NCI-H1694 treated with DMSO at 0.1 percent for 48 hours (cell line): ENCODE measurements around the gene OR5A1.

ENCODE experiments used
- DNase-seq: peaks from one replicate; lab custom pipeline; 2025; lab: John Stamatoyannopoulos, UW

Gene OR5A1

DNA sequence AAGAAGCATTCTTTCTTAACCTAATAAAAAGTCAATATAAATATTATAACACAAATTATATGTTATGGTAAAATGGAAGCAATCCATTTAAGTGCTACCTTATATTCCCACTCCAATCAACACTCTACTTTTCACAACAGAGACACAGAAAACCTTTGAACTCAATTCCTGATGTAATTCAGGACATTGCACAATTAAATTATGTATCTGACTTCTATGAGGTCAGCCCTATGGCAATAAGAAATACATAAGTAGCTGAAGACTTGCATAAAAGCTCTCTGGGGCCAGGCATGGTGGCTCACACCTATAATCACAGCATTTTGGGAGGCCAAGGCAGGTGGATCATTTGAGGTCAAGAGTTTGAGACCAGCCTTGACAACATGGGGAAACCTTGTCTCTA, 43.6 kb downstream of the OR5A1 start:
- DNase-seq = no peak

DNA sequence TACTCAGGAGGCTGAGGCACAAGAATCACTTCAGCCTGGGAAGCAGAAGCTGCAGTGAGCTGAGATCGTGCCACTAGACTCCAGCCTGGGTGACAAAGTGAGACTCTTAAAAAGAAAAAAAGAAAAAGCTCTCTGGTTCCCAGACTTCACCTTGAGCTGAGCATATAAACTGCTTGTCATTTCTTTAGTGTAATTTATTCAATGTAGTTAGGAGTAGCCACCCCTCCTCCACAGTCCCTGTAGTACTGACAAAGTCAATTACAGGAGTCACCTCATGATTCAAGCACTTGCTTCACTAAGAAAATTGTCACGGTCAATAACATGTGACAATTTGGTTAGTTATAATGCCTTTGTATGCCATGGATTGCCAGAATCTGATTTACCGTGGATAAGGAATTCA, 44.1 kb downstream of the OR5A1 start:
- DNase-seq = no peak
